Fibroblast of lung (primary cell): Measurements from ENCODE around the gene TOLLIP. TPM values are rescaled to one million over a fixed set of nuclear protein-coding genes. Genes with fewer than 3 reads are reported as not detected.

Experiments
- DNase-seq, 2 donors: peaks; one replicate each; pipeline versions ENCODE4 v3.0.0 to v3.0.0-alpha.2; 2010; ENCODE audit warnings: low read depth in 2 of 2
- H2AFZ ChIP-seq: 2 replicates; pipeline ENCODE4 v1.5.1; 2012; ENCODE audit warnings: low read length, control low read depth, inconsistent platforms
- H3K27ac ChIP-seq: 2 replicates; pipeline ENCODE4 v1.5.1; 2011; ENCODE audit warnings: low read length, control low read depth; ENCODE audit not compliant: insufficient read depth
- H3K27me3 ChIP-seq: 2 replicates; pipeline ENCODE4 v1.5.1; 2011; ENCODE audit warnings: mild to moderate bottlenecking, low read length; ENCODE audit not compliant: control insufficient read depth, insufficient read depth
- H3K36me3 ChIP-seq: 2 replicates; pipeline ENCODE4 v1.5.1; 2011; ENCODE audit warnings: low read length; ENCODE audit not compliant: control insufficient read depth, insufficient read depth
- H3K4me1 ChIP-seq: 2 replicates; pipeline ENCODE4 v1.5.1; 2011; ENCODE audit warnings: low read length; ENCODE audit not compliant: control insufficient read depth, insufficient read depth; ENCODE audit errors: extremely low read depth
- H3K4me2 ChIP-seq: 2 replicates; pipeline ENCODE4 v1.5.1; 2011; ENCODE audit warnings: low read length, control low read depth; ENCODE audit not compliant: insufficient read depth; ENCODE audit errors: extremely low read depth
- H3K4me3 ChIP-seq, 4 experiments: fragments of 200-600 bp in 1 of 4; sonication (generic) in 1 of 4; replicated peaks in 1 of 4; 2 replicates each; pipeline ENCODE4 v1.5.1; 2011 to 2016; ENCODE audit warnings: low read length in 4 of 4, low read depth in 3 of 4, mild to moderate bottlenecking in 3 of 4, control low read depth in 2 of 4, inconsistent platforms in 1 of 4, mixed read lengths in 1 of 4; ENCODE audit not compliant: insufficient read depth in 1 of 4; ENCODE audit errors: control extremely low read depth in 1 of 4
- H3K79me2 ChIP-seq: 2 replicates; pipeline ENCODE4 v1.5.1; 2012; ENCODE audit warnings: mild to moderate bottlenecking, low read length, inconsistent platforms; ENCODE audit not compliant: control insufficient read depth, insufficient read depth
- H3K9ac ChIP-seq: 2 replicates; pipeline ENCODE4 v1.5.1; 2011; ENCODE audit warnings: mild to moderate bottlenecking, low read length, control low read depth; ENCODE audit not compliant: insufficient read depth
- H3K9me3 ChIP-seq: 2 replicates; pipeline ENCODE4 v1.5.1; 2012; ENCODE audit warnings: low read depth, low read length; ENCODE audit not compliant: control insufficient read depth, insufficient read depth
- H4K20me1 ChIP-seq: 2 replicates; pipeline ENCODE4 v1.5.1; 2011; ENCODE audit warnings: low read length; ENCODE audit not compliant: control insufficient read depth, insufficient read depth; ENCODE audit errors: extremely low read depth
- EZH2 ChIP-seq: IDR thresholded peaks from 2 replicates; pipeline ENCODE4 v1.5.1; 2012; ENCODE audit warnings: low read length, control low read depth, mild to moderate bottlenecking; ENCODE audit errors: missing control alignments
- polyA plus RNA-seq, 2 donors: library from polyadenylated mRNA; depleted of rRNA in 1 of 2; stranded (reverse) in 1 of 2; unstranded in 1 of 2; fragments of >200 nt; gene quantifications; 2 replicates each; pipeline ENCODE4 v1.2.1, GENCODE V29; 2011 to 2012; ENCODE audit warnings: missing spikeins in 1 of 2
- total RNA-seq: library from RNA; depleted of rRNA; stranded (reverse); fragments of >200 nt; gene quantifications from 2 replicates; pipeline ENCODE4 v1.2.1, GENCODE V29; 2014
- TF ChIP-seq, protein P1 (sequence below), 2 donors: IDR thresholded peaks in 1 of 2; conservative IDR thresholded peaks in 1 of 2; 1 replicate in 1 of 2; 2 replicates in 1 of 2; pipeline ENCODE4 v1.5.1; 2011 to 2012; ENCODE audit warnings: low read length in 2 of 2, control low read depth in 1 of 2, inconsistent platforms in 1 of 2, low read depth in 1 of 2, mild to moderate bottlenecking in 1 of 2

The TOLLIP gene
- total and polyA plus RNA-seq, 2 donors (not counting 1 experiment from before 2014, with no cell fraction given): 28.4 to 34.6 TPM

- H4K20me1 ChIP-seq: no peaks in the 10 kb centered on the region
- H3K4me3 ChIP-seq: no peak overlapping the region
- no peak for DNase-seq
- no peaks in the 10 kb centered on the region for H3K9me3 ChIP-seq
- H3K27ac ChIP-seq: no peak overlapping the region
- H3K79me2 ChIP-seq: no peaks in the 10 kb centered on the region
- H2AFZ ChIP-seq: no peak overlapping the region
- H3K4me1 ChIP-seq: no peaks in the 10 kb centered on the region
- H3K27me3 ChIP-seq: no peaks in the 10 kb centered on the region
- peaks cover 18% of the 10 kb centered on the region for H3K36me3 ChIP-seq
- H3K9ac ChIP-seq: no peak overlapping the region
- H3K4me2 ChIP-seq: no peak overlapping the region
- TF ChIP-seq, protein P1, sequence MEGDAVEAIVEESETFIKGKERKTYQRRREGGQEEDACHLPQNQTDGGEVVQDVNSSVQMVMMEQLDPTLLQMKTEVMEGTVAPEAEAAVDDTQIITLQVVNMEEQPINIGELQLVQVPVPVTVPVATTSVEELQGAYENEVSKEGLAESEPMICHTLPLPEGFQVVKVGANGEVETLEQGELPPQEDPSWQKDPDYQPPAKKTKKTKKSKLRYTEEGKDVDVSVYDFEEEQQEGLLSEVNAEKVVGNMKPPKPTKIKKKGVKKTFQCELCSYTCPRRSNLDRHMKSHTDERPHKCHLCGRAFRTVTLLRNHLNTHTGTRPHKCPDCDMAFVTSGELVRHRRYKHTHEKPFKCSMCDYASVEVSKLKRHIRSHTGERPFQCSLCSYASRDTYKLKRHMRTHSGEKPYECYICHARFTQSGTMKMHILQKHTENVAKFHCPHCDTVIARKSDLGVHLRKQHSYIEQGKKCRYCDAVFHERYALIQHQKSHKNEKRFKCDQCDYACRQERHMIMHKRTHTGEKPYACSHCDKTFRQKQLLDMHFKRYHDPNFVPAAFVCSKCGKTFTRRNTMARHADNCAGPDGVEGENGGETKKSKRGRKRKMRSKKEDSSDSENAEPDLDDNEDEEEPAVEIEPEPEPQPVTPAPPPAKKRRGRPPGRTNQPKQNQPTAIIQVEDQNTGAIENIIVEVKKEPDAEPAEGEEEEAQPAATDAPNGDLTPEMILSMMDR (conservative IDR thresholded peaks at IDR 0.05 in 1 of 2, IDR thresholded peaks at IDR 0.05 in 1 of 2; ENCODE audit: low read depth in 1 of 2, low read length in 2 of 2): no peak
- no peak for TF ChIP-seq EZH2
Measured at GRCh38 chr11:1276866-1277615, 32.4 kb downstream of the TOLLIP start.

DNA sequence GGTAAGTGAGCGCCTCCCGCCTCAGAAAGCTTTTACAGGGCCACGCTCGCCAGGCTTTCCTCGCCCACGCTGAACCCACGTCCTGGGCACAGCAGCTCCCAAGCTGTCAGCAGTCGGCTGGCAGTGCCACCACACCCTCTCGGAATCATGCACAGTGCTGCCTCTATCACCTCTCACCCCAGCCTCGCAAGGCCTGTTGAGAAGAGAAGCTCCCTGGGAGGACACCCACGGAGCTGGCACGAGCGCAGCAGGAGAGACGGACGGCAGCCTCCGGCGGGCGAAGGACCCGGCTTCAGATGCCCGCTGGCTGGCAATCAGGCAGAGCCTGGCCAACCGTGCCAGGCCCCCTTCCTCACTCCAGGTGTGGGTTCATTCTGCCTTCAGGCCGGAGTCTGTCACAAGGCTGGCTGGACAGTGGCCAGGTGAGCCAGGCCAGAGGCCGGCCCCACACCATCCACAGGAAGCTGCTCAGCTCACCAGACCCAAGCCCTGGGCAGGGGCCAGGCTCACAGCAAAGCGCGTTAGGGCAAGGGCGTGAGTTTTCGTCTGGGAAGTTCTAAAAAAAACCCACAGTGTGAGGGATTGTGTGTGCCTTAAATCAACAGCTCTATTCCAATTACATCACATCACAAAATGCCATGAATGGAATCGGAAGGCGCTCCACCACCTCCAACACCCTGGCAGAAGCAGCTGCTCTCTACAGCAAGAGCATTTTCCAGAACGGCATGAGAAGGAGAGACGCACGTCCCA, 33.2 kb downstream of the TOLLIP start:
- no peak for DNase-seq
- H3K4me1 ChIP-seq: no peaks in the 10 kb centered on the region
- H3K9me3 ChIP-seq: no peaks in the 10 kb centered on the region
- no peaks in the 10 kb centered on the region for H3K79me2 ChIP-seq
- H3K9ac ChIP-seq: no peak overlapping the region
- H3K4me3 ChIP-seq: no peak overlapping the region
- no peaks in the 10 kb centered on the region for H3K27me3 ChIP-seq
- H3K4me2 ChIP-seq: no peak overlapping the region
- no peaks in the 10 kb centered on the region for H4K20me1 ChIP-seq
- no peak for TF ChIP-seq EZH2
- TF ChIP-seq, protein P1 (conservative IDR thresholded peaks at IDR 0.05 in 1 of 2, IDR thresholded peaks at IDR 0.05 in 1 of 2; ENCODE audit: low read depth in 1 of 2, low read length in 2 of 2): no peak
- no peak overlapping the region for H3K27ac ChIP-seq
- peaks cover 18% of the 10 kb centered on the region for H3K36me3 ChIP-seq
- H2AFZ ChIP-seq: no peak overlapping the region

- Histone ChIP-seq H2AFZ (no peak overlapping the region), H3K4me3 (no peak overlapping the region), H3K79me2 (no peaks in the 10 kb centered on the region), H3K27ac (no peak overlapping the region), H3K9ac (no peak overlapping the region), H3K4me2 (no peak overlapping the region), H3K9me3 (no peaks in the 10 kb centered on the region), H3K36me3 (peaks cover 11% of the 10 kb centered on the region), H4K20me1 (no peaks in the 10 kb centered on the region), H3K4me1 (no peaks in the 10 kb centered on the region), H3K27me3 (no peaks in the 10 kb centered on the region)
- no peak for TF ChIP-seq EZH2
- TF ChIP-seq, protein P1 (conservative IDR thresholded peaks at IDR 0.05 in 1 of 2, IDR thresholded peaks at IDR 0.05 in 1 of 2; ENCODE audit: low read depth in 1 of 2, low read length in 2 of 2): no peak
- no peak for DNase-seq
Measured at GRCh38 chr11:1275021-1275420, 34.4 kb downstream of the TOLLIP start.
